ENCODE results near the gene ENDOV.
"Not testable (repeated sequence)": the region's sequence is repeated elsewhere in the genome, so short reads cannot be mapped to it uniquely, and the experiment has no call there.

ENDOV gene

DNA sequence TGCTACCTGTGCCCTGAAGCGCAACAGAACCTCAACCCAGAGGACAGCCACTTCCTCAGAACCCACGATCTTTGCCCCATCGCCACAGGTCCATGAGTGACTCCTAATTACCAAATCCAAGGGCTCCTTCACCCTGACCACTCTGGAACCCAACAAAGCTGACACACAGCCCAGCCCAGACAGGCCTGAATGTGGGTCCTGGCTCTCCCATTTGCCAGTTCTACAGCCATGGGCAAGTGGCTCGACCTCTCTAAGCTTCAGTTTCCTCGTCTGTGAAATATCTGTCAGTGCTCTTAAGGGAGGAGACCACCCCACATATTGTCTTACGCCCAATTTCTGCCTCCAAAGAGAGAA is 18.0 kb upstream of the ENDOV start:
- no peaks in the 10 kb centered on the region for H3K4me1 ChIP-seq (ENCODE audit: control insufficient read depth, insufficient read depth, low read length, poor library complexity, severe bottlenecking)

DNA sequence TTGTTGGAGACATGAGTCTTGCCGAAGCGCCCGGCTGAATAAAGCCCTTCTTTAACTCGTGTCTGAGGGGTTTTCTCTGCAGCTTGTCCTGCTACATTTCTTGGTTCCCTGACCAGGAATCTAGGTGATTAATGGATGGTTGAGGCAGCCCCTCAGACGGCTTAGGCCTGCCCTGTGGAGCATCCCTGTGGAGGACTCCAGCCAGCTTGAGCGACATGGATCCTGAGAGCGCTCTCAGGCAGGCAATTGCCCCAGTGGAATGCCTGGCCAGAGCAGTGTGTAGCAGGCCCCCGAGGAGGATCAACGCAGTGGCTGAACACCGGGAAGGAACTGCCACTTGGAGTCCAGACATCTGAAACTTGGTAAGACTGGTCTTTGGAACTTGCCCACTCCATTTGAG is 17.3 kb upstream of the ENDOV start:
- peaks cover 23% of the 10 kb centered on the region for H3K36me3 ChIP-seq (ENCODE audit: control insufficient read depth, insufficient read depth, low read length)
- H3K27ac ChIP-seq (ENCODE audit: insufficient read depth, low read length, poor library complexity, severe bottlenecking), result no peak overlapping the region
- H3K9me3 ChIP-seq (ENCODE audit: control insufficient read depth, low read length), result no peaks in the 10 kb centered on the region
- no peak overlapping the region for H3K4me3 ChIP-seq (ENCODE audit: insufficient read depth, low read depth, low read length, poor library complexity, severe bottlenecking)
- no peaks in the 10 kb centered on the region for H3K4me1 ChIP-seq (ENCODE audit: control insufficient read depth, insufficient read depth, low read length, poor library complexity, severe bottlenecking)
- DNase-seq, result no peak
- no peaks in the 10 kb centered on the region for H3K27me3 ChIP-seq (replicated peaks; ENCODE audit: control insufficient read depth, insufficient read depth, low read length, poor library complexity, severe bottlenecking)

More for the DNA sequence above, 18.0 kb upstream of the ENDOV start:
- Histone ChIP-seq H3K4me3 (ENCODE audit: insufficient read depth, low read depth, low read length, poor library complexity, severe bottlenecking) (no peak overlapping the region), H3K36me3 (ENCODE audit: control insufficient read depth, insufficient read depth, low read length) (peaks cover 28% of the 10 kb centered on the region), H3K9me3 (ENCODE audit: control insufficient read depth, low read length) (no peaks in the 10 kb centered on the region), H3K27ac (ENCODE audit: insufficient read depth, low read length, poor library complexity, severe bottlenecking) (peak overlapping the region; percentile 4), H3K27me3 (replicated peaks; ENCODE audit: control insufficient read depth, insufficient read depth, low read length, poor library complexity, severe bottlenecking) (no peaks in the 10 kb centered on the region)
- DNase-seq, result no peak

DNA sequence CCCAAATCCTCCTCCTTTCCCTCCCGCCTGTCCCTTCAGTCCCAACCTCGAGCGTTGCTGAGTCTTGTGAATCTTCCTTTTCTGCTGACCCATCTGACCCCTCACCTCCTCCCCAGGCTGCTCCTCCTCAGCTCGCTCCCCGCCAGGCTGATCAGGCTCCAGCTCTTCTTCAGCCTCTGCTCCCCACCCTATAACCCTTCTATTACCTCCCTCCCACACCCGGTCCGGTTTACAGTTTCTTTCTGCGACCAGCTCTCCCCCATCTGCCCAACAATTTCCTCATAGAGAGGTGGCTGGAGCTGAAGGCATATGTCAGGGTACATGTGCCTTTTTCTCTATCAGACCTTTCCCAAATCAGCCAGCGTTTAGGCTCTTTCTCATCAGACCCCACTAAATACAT is 13.9 kb upstream of the ENDOV start:
- not testable (repeated sequence) for H3K9me3 ChIP-seq (ENCODE audit: control insufficient read depth, low read length); H3K27ac ChIP-seq (ENCODE audit: insufficient read depth, low read length, poor library complexity, severe bottlenecking); H3K4me3 ChIP-seq (ENCODE audit: insufficient read depth, low read depth, low read length, poor library complexity, severe bottlenecking); H3K27me3 ChIP-seq (replicated peaks; ENCODE audit: control insufficient read depth, insufficient read depth, low read length, poor library complexity, severe bottlenecking); H3K36me3 ChIP-seq (ENCODE audit: control insufficient read depth, insufficient read depth, low read length); DNase-seq; H3K4me1 ChIP-seq (ENCODE audit: control insufficient read depth, insufficient read depth, low read length, poor library complexity, severe bottlenecking)

DNA sequence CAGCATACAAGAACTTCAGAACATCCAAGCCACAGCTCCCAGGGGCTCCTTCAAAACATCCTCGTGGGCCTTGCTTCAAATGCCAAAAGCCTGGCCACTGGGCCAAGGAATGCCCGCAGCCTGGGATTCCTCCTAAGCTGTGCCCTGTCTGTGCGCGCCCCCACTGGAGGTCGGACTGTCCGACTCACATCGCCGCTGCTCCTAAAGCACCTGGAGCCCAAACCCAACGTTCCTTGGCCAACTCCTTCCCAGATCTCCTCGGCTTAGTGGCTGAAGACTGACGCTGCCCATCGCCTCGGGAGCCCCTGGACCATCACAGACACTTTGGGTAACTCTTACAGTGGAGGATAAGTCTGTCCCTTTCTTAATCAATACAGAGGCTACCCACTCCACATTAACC is 12.9 kb upstream of the ENDOV start:
- not testable (repeated sequence) for H3K27me3 ChIP-seq (replicated peaks; ENCODE audit: control insufficient read depth, insufficient read depth, low read length, poor library complexity, severe bottlenecking); H3K9me3 ChIP-seq (ENCODE audit: control insufficient read depth, low read length); H3K27ac ChIP-seq (ENCODE audit: insufficient read depth, low read length, poor library complexity, severe bottlenecking)

DNA sequence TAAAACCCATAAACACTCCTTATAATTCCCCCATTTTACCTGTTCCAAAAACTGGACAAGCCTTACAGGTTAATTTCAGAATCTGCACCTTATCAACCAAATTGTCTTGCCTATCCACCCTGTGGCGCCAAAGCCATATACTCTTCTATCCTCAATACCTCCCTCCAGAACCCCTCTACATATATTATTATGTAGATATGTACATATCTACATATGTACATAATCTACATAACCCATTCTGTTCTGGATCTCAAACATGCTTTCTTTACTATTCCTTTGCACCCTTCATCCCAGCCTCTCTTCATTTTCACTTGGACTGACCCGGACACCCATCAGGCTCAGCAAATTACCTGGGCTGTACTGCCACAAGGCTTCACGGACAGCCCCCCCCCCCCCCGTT is 12.0 kb upstream of the ENDOV start:
- Histone ChIP-seq H3K4me3 (ENCODE audit: insufficient read depth, low read depth, low read length, poor library complexity, severe bottlenecking) (no peak overlapping the region), H3K27me3 (replicated peaks; ENCODE audit: control insufficient read depth, insufficient read depth, low read length, poor library complexity, severe bottlenecking) (no peaks in the 10 kb centered on the region), H3K27ac (ENCODE audit: insufficient read depth, low read length, poor library complexity, severe bottlenecking) (no peak overlapping the region), H3K36me3 (ENCODE audit: control insufficient read depth, insufficient read depth, low read length) (no peaks in the 10 kb centered on the region), H3K4me1 (ENCODE audit: control insufficient read depth, insufficient read depth, low read length, poor library complexity, severe bottlenecking) (no peaks in the 10 kb centered on the region), H3K9me3 (ENCODE audit: control insufficient read depth, low read length) (no peaks in the 10 kb centered on the region)
- no peak for DNase-seq

More for the DNA sequence above, 12.9 kb upstream of the ENDOV start:
- H3K36me3 ChIP-seq (ENCODE audit: control insufficient read depth, insufficient read depth, low read length); H3K4me3 ChIP-seq (ENCODE audit: insufficient read depth, low read depth, low read length, poor library complexity, severe bottlenecking); DNase-seq; H3K4me1 ChIP-seq (ENCODE audit: control insufficient read depth, insufficient read depth, low read length, poor library complexity, severe bottlenecking): not testable (repeated sequence)

DNA sequence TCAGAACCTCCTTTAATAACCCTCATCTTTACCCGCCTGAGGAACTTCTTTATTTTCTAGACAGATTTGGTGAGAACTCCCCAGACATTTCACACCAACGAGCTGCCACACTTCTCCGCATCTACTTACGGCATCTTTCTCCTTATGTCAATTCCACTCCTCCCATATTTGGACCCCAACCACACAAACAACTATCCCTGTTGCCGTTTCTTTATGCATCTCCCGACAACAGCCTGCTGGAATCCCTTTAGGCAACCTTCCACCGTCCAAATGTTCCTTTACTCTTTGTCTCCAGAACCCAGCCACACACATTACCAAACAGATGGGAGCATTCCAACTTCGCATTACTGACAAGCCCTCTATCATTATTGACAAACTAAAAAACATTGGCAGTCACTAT is 8.8 kb upstream of the ENDOV start:
- Histone ChIP-seq H3K4me1 (ENCODE audit: control insufficient read depth, insufficient read depth, low read length, poor library complexity, severe bottlenecking) (no peaks in the 10 kb centered on the region), H3K27me3 (replicated peaks; ENCODE audit: control insufficient read depth, insufficient read depth, low read length, poor library complexity, severe bottlenecking) (no peaks in the 10 kb centered on the region), H3K4me3 (ENCODE audit: insufficient read depth, low read depth, low read length, poor library complexity, severe bottlenecking) (no peak overlapping the region), H3K36me3 (ENCODE audit: control insufficient read depth, insufficient read depth, low read length) (no peaks in the 10 kb centered on the region), H3K27ac (ENCODE audit: insufficient read depth, low read length, poor library complexity, severe bottlenecking) (no peak overlapping the region), H3K9me3 (ENCODE audit: control insufficient read depth, low read length) (no peaks in the 10 kb centered on the region)
- no peak for DNase-seq

DNA sequence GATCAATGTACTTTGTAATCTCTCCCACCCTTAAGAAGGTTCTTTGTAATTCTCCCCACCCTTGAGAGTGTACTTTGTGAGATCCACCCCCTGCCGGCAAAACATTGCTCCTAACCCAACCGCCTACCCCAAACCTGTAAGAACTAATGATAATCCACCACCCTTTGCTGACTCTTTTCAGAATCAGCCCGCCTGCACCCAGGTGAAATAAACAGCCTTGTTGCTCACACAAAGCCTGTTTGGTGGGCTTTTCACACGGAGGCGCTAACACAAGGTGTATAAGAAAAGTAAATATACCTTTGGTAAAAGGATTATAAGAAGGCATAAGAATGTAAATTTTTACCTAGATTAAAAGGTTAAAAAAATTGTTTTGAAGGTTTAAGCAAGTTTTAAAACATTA is 7.0 kb upstream of the ENDOV start:
- H3K27ac ChIP-seq (ENCODE audit: insufficient read depth, low read length, poor library complexity, severe bottlenecking); H3K27me3 ChIP-seq (replicated peaks; ENCODE audit: control insufficient read depth, insufficient read depth, low read length, poor library complexity, severe bottlenecking); DNase-seq; H3K4me3 ChIP-seq (ENCODE audit: insufficient read depth, low read depth, low read length, poor library complexity, severe bottlenecking); H3K9me3 ChIP-seq (ENCODE audit: control insufficient read depth, low read length); H3K36me3 ChIP-seq (ENCODE audit: control insufficient read depth, insufficient read depth, low read length); H3K4me1 ChIP-seq (ENCODE audit: control insufficient read depth, insufficient read depth, low read length, poor library complexity, severe bottlenecking): not testable (repeated sequence)

DNA sequence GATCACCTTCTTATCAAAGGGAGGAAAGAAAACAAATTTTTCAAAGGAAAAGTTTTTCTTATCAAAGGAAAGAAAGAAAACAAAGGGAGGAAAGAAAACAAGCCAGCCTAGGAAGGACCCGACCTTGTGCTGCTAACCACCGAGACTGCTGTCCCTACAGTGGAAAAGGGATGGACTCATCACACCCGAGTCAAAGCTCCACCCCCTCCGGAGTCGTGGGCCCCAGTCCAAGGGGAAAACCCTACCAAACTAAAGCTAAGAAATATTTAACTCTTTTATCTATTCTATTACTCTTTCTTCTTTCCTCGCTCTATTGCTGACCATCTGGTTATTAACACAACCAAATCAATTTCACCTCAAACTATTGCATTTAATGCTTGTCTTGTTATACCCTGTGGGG is 6.1 kb upstream of the ENDOV start:
- Histone ChIP-seq H3K9me3 (ENCODE audit: control insufficient read depth, low read length) (no peaks in the 10 kb centered on the region), H3K27me3 (replicated peaks; ENCODE audit: control insufficient read depth, insufficient read depth, low read length, poor library complexity, severe bottlenecking) (no peaks in the 10 kb centered on the region), H3K27ac (ENCODE audit: insufficient read depth, low read length, poor library complexity, severe bottlenecking) (no peak overlapping the region), H3K4me3 (ENCODE audit: insufficient read depth, low read depth, low read length, poor library complexity, severe bottlenecking) (no peak overlapping the region), H3K36me3 (ENCODE audit: control insufficient read depth, insufficient read depth, low read length) (no peaks in the 10 kb centered on the region), H3K4me1 (ENCODE audit: control insufficient read depth, insufficient read depth, low read length, poor library complexity, severe bottlenecking) (no peaks in the 10 kb centered on the region)
- no peak for DNase-seq

DNA sequence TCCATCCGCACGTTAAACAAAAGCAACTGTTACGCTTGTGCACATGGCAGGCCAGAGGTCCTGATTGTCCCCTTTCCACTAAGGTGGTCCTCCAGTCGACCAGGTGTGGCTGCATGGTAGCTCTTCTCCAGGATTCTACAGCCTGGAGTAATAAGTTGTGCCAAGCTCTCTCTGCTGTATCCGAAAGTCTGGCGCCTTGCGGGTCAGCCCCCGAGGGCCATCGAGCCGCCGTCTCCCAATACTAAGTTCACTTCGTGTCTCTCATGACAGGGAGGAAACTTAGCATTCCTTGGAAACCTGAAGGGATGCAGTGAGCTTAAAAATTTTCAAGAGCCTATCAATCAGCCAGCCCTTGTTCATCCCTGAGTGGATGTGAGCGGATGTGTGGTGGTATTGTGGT is 5.3 kb upstream of the ENDOV start:
- H3K36me3 ChIP-seq (ENCODE audit: control insufficient read depth, insufficient read depth, low read length), result no peaks in the 10 kb centered on the region
- H3K4me3 ChIP-seq (ENCODE audit: insufficient read depth, low read depth, low read length, poor library complexity, severe bottlenecking), result no peak overlapping the region
- no peak overlapping the region for H3K27ac ChIP-seq (ENCODE audit: insufficient read depth, low read length, poor library complexity, severe bottlenecking)
- peaks cover 5% of the 10 kb centered on the region for H3K4me1 ChIP-seq (ENCODE audit: control insufficient read depth, insufficient read depth, low read length, poor library complexity, severe bottlenecking)
- no peak for DNase-seq
- no peaks in the 10 kb centered on the region for H3K9me3 ChIP-seq (ENCODE audit: control insufficient read depth, low read length)
- no peaks in the 10 kb centered on the region for H3K27me3 ChIP-seq (replicated peaks; ENCODE audit: control insufficient read depth, insufficient read depth, low read length, poor library complexity, severe bottlenecking)

DNA sequence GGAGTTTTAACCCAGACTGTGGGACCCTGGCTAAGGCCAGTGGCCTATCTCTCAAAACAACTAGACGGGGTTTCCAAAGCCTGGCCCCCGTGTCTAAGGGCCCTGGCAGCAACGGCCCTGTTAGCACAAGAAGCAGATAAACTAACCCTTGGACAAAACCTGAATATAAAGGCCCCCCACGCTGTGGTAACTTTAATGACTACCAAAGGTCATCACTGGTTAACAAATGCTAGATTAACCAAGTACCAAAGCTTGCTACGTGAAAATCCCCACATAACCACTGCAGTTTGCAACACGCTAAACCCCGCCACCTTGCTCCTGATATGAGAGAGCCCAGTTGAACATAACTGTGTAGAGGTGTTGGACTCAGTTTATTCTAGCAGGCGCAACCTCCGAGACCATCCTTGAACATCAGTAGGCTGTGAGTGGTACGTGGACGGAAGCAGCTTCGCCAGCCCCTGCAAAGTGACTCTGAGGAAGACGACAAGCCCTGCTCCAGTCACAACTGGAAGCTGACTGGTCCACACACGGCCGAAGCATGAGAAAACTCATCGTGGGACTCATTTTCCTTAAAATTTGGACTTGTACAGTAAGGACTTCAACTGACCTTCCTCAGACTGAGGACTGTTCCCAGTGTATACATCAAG is 4.4 kb upstream of the ENDOV start:
- not testable (repeated sequence) for H3K27ac ChIP-seq (ENCODE audit: insufficient read depth, low read length, poor library complexity, severe bottlenecking); H3K27me3 ChIP-seq (replicated peaks; ENCODE audit: control insufficient read depth, insufficient read depth, low read length, poor library complexity, severe bottlenecking); H3K4me3 ChIP-seq (ENCODE audit: insufficient read depth, low read depth, low read length, poor library complexity, severe bottlenecking); DNase-seq; H3K9me3 ChIP-seq (ENCODE audit: control insufficient read depth, low read length); H3K4me1 ChIP-seq (ENCODE audit: control insufficient read depth, insufficient read depth, low read length, poor library complexity, severe bottlenecking); H3K36me3 ChIP-seq (ENCODE audit: control insufficient read depth, insufficient read depth, low read length)
